ENCODE results near the gene CYBA.

Gene CYBA

GRCh38 chr16:88681084-88681680, 30.3 kb upstream of the CYBA start:
- CTCF ChIA-PET, result interaction anchor here (0.9 to 1.8 kb wide), 6 partner anchors 10 to 56 kb away, joined by 3 to 5 read pairs (median 4); partner anchors contain the start of gene MVD
- peak; percentile 60 for TF ChIP-seq CTCF (IDR thresholded peaks at IDR 0.05; ENCODE audit: control extremely low read depth, extremely low read depth, low read depth, missing control alignments)
- DNase-seq (ENCODE audit: extremely low spot score), result peak; percentile 73
- POLR2A ChIA-PET, result interaction anchor here (0.5 kb wide), 2 partner anchors 48 to 523 kb away, joined by 4 to 6 read pairs; no protein-coding TSS in a partner anchor

GRCh38 chr16:88680554-88681083, 29.8 kb upstream of the CYBA start:
- no peak for TF ChIP-seq CTCF (IDR thresholded peaks at IDR 0.05; ENCODE audit: control extremely low read depth, extremely low read depth, low read depth, missing control alignments)
- ChIA-PET CTCF (interaction anchor here (0.9 to 1.8 kb wide), 6 partner anchors 15 to 57 kb away, joined by 3 to 5 read pairs (median 4); partner anchors contain the start of gene MVD), POLR2A (no interaction called here)
- DNase-seq (ENCODE audit: extremely low spot score), result no peak

GRCh38 chr16:88678224-88678979, 27.5 kb upstream of the CYBA start:
- DNase-seq (ENCODE audit: extremely low spot score), result no peak
- ChIA-PET POLR2A (no interaction called here), CTCF (no interaction called here)
- no peak for TF ChIP-seq CTCF (IDR thresholded peaks at IDR 0.05; ENCODE audit: control extremely low read depth, extremely low read depth, low read depth, missing control alignments)

- DNase-seq (ENCODE audit: extremely low spot score), result no peak
- CTCF ChIA-PET, result interaction anchor here (1.0 kb wide), 1 partner anchor 60 kb away, joined by 3 read pairs; no protein-coding TSS in a partner anchor
- TF ChIP-seq CTCF (IDR thresholded peaks at IDR 0.05; ENCODE audit: control extremely low read depth, extremely low read depth, low read depth, missing control alignments), result no peak
- POLR2A ChIA-PET, result no interaction called here
Measured at GRCh38 chr16:88677721-88678120, 26.9 kb upstream of the CYBA start.

- TF ChIP-seq CTCF (IDR thresholded peaks at IDR 0.05; ENCODE audit: control extremely low read depth, extremely low read depth, low read depth, missing control alignments), result no peak
- DNase-seq (ENCODE audit: extremely low spot score), result no peak
- CTCF ChIA-PET, result interaction anchor here (1.0 kb wide), 1 partner anchor 61 kb away, joined by 3 read pairs; no protein-coding TSS in a partner anchor
- POLR2A ChIA-PET, result no interaction called here
Measured at GRCh38 chr16:88676502-88677242, 25.8 kb upstream of the CYBA start.
